NCI-H510A (cell line): ENCODE results near the gene SDS.
A peak's percentile ranks its signal among the peaks of the same experiment; 100 is the strongest.
"Not testable (repeated sequence)": the region's sequence is repeated elsewhere in the genome, so short reads cannot be mapped to it uniquely, and the experiment has no call there.

Experiments used
- DNase-seq: peaks from one replicate; lab custom pipeline; 2025; lab: John Stamatoyannopoulos, UW

SDS gene

DNA sequence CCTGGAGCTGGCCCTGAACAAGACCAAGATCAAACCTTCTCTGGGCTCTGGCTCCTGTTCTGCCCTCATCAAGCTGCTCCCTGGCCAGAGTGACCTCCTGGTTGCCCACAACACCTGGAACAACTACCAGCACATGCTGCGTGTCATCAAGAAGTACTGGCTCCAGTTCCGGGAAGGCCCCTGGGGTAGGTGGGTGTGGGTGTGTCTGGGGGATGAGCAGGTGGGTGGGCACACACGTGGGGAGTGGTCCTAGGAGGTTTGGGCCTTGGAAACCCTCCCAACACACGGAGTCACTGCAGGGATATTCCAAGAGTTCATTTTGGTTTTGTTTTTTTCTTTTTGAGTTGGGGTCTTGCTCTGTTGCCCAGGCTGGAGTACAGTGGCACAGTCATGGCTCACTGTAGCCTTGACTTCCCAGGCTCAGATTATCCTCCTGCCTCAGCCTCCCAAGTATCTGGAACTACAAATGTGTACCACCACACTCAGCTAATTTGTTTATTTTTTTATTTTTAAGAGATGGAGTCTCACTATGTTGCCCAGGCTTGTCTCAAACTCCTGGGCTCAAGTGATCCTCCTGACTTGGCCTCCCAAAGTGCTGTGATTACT lies 28.8 kb downstream of the SDS start:
- DNase-seq = no peak

DNA sequence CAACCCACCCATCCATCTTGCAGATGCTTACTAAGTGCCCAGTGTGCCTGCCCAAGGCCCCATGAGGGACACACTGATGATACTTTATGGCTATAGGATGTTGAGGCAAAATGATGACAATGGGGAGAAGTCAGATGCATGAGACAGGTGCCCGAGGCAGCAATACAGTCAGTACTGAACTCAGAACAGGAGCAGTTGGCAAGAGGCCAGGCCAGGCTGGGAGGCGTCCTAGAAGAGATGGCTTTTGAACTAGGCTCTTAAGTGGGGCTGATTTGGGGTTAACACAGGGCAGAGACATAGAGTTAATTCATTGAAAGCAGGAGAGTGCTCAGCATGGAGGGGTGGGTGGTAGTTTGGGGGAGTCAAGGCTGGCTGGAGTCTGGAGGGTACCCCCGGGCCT lies 29.7 kb downstream of the SDS start:
- no peak for DNase-seq

DNA sequence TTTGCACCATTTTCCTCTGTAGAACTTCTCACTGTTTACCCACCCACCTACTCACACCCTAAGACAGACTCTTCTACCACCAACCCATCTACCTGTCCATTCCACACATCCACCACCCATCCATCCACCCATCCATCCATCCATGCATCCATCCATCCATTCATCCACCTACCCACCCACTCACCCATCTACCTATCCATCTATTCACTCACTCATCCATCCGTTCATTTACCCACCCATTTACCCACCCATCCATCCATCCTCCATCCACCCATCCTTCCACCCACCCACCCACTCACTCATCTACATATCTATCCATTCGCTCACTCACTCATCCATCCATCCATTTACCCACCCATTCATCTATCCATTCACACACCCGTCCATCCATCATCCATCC lies 30.2 kb downstream of the SDS start:
- DNase-seq = no peak

GRCh38 chr12:113372371-113372770 lies 31.3 kb downstream of the SDS start:
- DNase-seq = no peak

GRCh38 chr12:113371808-113372207 lies 31.9 kb downstream of the SDS start:
- DNase-seq = no peak

GRCh38 chr12:113370923-113371682 lies 32.6 kb downstream of the SDS start:
- DNase-seq = no peak

DNA sequence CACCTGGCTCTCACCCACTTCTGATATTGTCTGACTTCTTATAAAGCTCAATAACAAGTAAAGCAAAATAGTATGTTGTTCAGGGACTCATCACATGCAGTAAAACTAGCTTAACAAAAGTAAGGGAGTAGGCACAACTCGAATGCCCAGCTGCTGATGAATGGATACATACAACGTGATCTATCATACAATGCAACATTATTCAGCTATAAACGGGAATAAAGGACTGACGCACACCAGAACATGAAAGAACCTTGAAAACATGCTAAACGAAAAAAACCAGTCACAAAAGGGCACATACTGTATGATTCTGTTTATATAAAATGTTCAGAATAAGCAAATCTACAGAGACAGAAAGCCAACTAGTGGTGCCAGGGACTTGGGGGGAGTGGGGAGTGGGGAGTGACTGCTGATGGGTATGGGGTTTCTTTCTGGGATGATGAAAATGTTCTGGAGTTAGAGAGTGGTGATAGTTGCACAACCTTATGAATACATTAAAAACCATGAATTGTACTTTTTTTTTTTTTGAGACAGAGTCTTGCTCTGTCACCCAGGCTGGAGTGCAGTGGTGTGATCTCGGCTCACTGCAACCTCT lies 34.2 kb downstream of the SDS start:
- no peak for DNase-seq

DNA sequence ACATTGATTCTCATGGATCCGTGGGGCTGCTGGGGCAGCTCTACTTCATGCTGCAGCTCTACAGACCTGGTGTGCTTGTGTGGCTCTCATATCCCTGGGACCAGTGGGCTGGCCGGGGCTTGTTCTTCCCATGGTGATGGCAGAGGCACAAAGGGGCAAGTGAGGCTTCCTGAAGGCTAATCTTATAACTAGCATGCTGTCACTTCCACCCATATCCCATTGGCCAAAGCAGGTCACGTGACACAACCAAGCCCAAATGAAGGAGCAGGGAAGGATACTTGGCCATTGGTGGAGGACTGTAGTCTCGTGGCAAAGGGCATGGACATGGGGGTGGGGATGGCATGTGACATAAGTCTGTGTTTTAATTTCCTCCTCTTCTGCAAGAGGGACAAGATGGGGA lies 35.4 kb downstream of the SDS start:
- no peak for DNase-seq

GRCh38 chr12:113366827-113367226 lies 36.9 kb downstream of the SDS start:
- DNase-seq = no peak

DNA sequence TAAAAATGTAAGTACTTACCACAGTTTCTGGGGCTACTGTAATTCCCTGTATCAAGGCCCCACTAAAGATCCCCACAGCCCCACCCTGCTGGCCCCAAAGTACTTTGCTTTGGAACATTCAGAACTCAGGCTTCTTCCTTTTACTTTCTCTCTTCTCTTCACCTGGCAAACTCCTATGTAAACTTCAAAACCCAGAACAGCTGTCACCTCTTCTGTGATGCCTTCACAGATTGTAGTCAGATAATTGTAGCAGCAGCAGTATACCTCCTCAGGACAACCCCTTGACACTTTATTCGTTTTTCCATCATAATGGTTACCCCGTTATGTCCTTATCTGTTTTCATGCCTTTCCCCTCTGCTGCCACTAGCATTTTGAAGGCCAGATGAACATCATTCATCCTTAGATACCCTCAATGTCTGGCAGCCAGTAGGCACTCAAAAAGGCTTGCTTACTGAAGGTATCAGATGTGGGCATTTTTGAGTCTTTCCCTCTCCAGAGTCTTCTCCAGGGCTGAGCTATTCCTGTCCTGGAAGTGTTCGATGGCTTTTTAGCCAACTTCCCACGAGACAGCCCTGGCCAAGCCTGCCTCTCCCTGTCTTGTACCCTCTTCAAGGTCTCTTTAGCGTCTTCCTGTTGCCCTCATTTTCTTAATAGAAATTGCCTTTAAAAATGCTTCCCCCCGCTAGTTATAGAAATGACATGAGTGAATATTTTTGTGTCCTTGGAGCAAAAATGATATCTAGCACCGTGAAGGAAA lies 37.9 kb downstream of the SDS start:
- no peak for DNase-seq

GRCh38 chr12:113364698-113365097 lies 39.0 kb downstream of the SDS start:
- DNase-seq = no peak

DNA sequence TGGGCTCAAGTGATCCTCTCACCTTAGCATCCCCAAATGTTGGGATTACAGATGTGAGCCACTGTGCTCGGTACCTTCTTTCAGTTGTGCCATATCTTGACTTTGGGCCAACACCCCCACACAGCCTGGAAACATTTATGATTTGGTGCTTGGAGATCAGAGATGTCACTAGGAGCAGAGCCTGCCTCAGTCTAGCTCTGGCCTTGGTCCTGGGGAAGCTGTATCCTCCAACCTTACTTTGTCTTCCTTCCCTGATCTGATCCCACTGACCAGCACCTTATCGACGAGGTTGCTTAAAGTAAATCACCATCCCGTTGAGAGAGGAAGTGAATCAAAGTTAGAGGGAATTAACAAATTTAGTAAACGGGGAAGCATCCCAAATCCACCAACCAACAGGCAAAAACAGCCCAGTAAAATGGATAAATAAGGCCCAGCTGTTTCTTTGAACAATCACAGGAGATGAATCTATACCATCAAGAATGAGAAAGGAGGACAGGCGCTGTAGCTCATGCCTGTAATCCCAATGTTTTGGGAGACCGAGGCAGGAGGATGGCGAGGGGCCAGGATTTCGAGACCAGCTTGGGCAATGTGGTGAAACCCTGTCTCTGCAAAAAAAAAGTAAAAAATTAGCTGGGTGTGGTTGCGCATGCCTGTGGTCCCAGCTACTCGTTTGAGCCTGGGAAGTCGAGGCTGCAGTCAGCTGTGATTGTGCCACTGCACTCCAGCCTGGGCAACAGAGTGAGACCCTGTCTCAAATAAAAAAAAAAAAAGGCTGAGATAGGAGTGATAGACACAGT lies 41.9 kb downstream of the SDS start:
- no peak for DNase-seq

DNA sequence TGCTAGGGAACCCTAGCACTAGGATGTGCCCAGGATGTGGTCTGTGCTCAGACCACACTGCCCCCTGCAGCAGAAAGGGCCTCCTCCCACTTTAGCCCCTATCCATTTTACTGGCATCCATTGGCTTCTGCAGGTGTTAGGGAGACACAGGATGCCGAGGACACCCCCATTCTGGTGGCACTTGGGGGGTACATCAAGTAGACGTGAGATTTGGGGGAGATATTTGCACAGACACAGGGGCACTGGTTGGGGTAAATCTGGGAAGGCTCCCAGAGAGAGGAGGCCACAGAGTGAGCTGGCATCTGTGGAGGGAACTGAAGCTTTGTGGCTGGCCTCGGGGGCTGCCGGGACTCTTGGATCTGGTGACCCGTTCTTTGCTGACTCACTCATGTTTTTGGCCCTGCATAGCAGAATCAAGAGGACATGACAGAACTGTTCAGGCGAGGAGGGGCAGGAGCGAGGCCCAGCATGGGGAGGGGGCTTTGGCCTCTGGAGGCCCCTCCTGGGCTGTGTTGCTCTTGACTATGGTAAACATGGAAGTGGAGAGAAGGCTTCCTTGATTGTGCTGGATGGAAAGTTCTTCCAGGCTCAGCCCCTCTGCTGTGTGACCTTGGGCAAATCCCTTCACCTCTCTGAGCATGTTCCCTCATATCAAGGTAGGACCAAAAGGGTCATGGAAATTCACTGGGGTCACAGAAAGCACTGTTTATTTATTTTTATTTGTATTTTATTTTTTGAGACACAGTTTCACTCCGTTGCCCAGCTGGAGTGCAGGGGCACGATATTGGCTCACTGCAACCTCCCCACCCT lies 43.5 kb downstream of the SDS start:
- DNase-seq = no peak

- no peak for DNase-seq
These were observed 44.4 kb downstream of the SDS start for GRCh38 chr12:113359133-113359938.

- DNase-seq = peak; percentile 86
These were observed 45.1 kb downstream of the SDS start, which contains the start of gene PLBD2 for GRCh38 chr12:113358381-113359132. Gene PLBD2 (plus strand): TSS chr12:113358587. CDS start chr12:113358601, 14 bp downstream.

DNA sequence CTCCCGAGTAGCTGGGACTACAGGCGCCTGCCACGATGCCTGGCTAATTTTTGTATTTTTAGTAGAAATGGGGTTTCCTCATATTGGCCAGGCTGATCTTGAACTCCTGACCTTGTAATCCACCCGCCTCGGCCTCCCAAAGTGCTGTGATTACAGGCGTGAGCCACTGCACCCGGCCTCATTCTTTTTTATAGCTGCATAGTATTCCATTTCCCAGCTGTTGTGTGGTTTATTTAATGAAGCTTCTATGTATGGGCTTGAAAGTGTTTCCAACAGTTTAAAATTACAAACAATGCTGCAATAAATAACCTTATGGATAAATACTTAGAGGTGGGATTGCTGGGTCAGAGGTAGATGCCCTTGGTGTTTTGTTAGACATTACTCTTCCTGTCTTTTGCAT lies 49.5 kb downstream of the SDS start:
- not testable (repeated sequence) for DNase-seq

GRCh38 chr12:113351089-113351488 lies 52.6 kb downstream of the SDS start:
- DNase-seq = no peak

- no peak for DNase-seq
These were observed 54.7 kb downstream of the SDS start for GRCh38 chr12:113348849-113349536.

- DNase-seq = no peak
These were observed 55.8 kb downstream of the SDS start for GRCh38 chr12:113347892-113348291.
